ENCODE results near the gene SLC25A17. TPM values are rescaled to one million over a fixed set of nuclear protein-coding genes. Genes with fewer than 3 reads are reported as not detected.

The SLC25A17 gene
- total and polyA plus RNA-seq, 5 donors from 2014 or later: 12.0 to 32.9 (median 23.3) TPM

DNA sequence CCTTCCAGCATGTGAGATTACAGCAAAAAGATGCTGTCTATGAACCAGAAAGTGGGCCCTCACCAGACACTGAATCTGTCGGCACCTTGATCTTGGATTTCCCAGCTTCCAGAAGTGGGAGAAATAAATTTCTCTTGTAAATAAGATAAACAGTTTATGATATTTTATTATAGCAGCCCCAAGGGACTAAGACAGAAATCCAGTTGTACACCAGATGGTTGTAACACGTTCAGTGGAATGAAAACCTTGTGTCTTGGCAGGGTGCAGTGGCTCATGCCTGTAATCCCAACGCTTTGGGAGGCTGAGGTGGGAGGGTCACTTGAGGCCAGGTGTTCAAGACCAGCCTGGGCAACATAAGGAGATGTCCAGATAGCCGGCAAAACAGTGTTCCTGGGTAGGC, 78.0 kb downstream of the SLC25A17 start:
- no peaks in the 10 kb centered on the region for H3K9me3 ChIP-seq (ENCODE audit: control insufficient read depth in 2 of 2, low read length in 2 of 2)
- no peak overlapping the region for H3K27ac Mint-ChIP-seq

DNA sequence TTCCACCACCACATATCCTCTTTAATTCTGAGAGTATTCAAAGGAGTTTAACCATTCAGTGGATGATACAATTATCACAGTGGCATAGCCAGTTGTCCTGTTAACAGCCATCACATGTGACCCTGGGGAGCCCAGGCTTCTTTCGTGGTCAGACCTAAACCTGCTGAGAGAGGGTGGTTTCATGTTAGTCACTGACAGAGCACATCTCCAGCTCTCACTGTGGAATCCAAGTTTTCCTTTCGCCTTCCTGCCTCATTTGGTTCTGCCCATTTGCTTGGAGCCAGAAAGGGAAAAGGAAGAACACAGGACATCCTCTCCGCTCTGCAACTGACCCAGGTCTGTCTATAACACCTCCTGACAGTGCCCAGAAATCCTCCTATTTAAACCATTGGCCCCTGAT, 79.4 kb downstream of the SLC25A17 start:
- H3K27ac ChIP-seq (ENCODE audit: insufficient read depth, low read length, poor library complexity, severe bottlenecking): no peak overlapping the region
- DNase-seq (no peak), ATAC-seq (ENCODE audit: low read depth in 2 of 2) (no peak)
- H3K4me1 ChIP-seq (ENCODE audit: control insufficient read depth, insufficient read depth, low read length, poor library complexity, severe bottlenecking): no peaks in the 10 kb centered on the region
- peaks cover 0 to 6% (median 1%) of the 10 kb centered on the region in 4 donors for H3K4me1 Mint-ChIP-seq
- H3K4me3 ChIP-seq (ENCODE audit: low read depth, low read length): no peak overlapping the region
- no peaks in the 10 kb centered on the region for H3K36me3 Mint-ChIP-seq
- no peaks in the 10 kb centered on the region for H3K27me3 ChIP-seq (ENCODE audit: control insufficient read depth, insufficient read depth, low read length)
- H3K9me3 Mint-ChIP-seq: no peaks in the 10 kb centered on the region
- H3K36me3 ChIP-seq (ENCODE audit: control insufficient read depth, insufficient read depth, low read length): no peaks in the 10 kb centered on the region
- no peak overlapping the region for H3K27ac Mint-ChIP-seq
- no peaks in the 10 kb centered on the region for H3K9me3 ChIP-seq (ENCODE audit: control insufficient read depth in 2 of 2, low read length in 2 of 2)
- H3K27me3 Mint-ChIP-seq: peaks cover 4% of the 10 kb centered on the region
- H3K4me3 Mint-ChIP-seq: no peak overlapping the region

More for the DNA sequence above, 78.0 kb downstream of the SLC25A17 start:
- no peaks in the 10 kb centered on the region for H3K27me3 Mint-ChIP-seq
- ATAC-seq (ENCODE audit: low read depth in 2 of 2) (no peak), DNase-seq (no peak)
- Histone ChIP-seq H3K4me1 (ENCODE audit: control insufficient read depth, insufficient read depth, low read length, poor library complexity, severe bottlenecking) (no peaks in the 10 kb centered on the region), H3K27ac (ENCODE audit: insufficient read depth, low read length, poor library complexity, severe bottlenecking) (no peak overlapping the region), H3K27me3 (ENCODE audit: control insufficient read depth, insufficient read depth, low read length) (no peaks in the 10 kb centered on the region), H3K36me3 (ENCODE audit: control insufficient read depth, insufficient read depth, low read length) (no peaks in the 10 kb centered on the region), H3K4me3 (ENCODE audit: low read depth, low read length) (no peak overlapping the region)
- no peak overlapping the region for H3K4me3 Mint-ChIP-seq
- H3K4me1 Mint-ChIP-seq: peaks cover 0 to 6% (median 1%) of the 10 kb centered on the region in 4 donors
- no peaks in the 10 kb centered on the region for H3K36me3 Mint-ChIP-seq
- no peaks in the 10 kb centered on the region for H3K9me3 Mint-ChIP-seq

DNA sequence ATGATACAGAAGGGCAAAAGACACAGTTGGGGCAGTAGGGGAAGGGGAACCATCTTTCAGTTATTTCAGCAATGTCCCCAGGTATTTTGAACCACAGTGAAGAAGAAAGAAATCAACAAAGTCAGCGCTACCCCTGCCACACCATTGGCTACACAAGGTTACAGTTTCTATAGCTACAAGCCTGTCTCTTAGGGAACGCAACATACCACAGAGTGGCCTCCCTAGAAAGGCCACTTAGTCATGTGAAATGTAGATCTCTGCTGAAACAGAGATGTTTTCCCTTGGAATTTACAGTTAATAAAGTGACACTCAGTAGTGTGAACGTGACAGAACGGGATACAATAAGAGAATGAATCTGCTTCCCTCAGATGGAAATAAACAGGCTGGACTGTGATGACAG, 85.2 kb downstream of the SLC25A17 start:
- Histone ChIP-seq H3K4me1 (ENCODE audit: control insufficient read depth, insufficient read depth, low read length, poor library complexity, severe bottlenecking) (peaks cover 40% of the 10 kb centered on the region), H3K36me3 (ENCODE audit: control insufficient read depth, insufficient read depth, low read length) (no peaks in the 10 kb centered on the region), H3K27ac (ENCODE audit: insufficient read depth, low read length, poor library complexity, severe bottlenecking) (no peak overlapping the region), H3K9me3 (ENCODE audit: control insufficient read depth in 2 of 2, low read length in 2 of 2) (no peaks in the 10 kb centered on the region), H3K27me3 (ENCODE audit: control insufficient read depth, insufficient read depth, low read length) (no peaks in the 10 kb centered on the region), H3K4me3 (ENCODE audit: low read depth, low read length) (no peak overlapping the region)
- Mint-ChIP-seq H3K36me3 (no peaks in the 10 kb centered on the region), H3K4me1 (peaks cover 5 to 41% (median 14%) of the 10 kb centered on the region in 4 donors), H3K9me3 (peaks cover 0 to 3% (median 0%) of the 10 kb centered on the region in 7 donors), H3K27me3 (peaks cover 4% of the 10 kb centered on the region), H3K4me3 (no peak overlapping the region), H3K27ac (peak overlapping the region in 2 of 3 donors; percentile 29 to 43)
- no peak for DNase-seq
- no peak for ATAC-seq (ENCODE audit: low read depth in 2 of 2)

- Histone ChIP-seq H3K27ac (ENCODE audit: insufficient read depth, low read length, poor library complexity, severe bottlenecking) (peak overlapping the region; percentile 62), H3K4me3 (ENCODE audit: low read depth, low read length) (no peak overlapping the region), H3K36me3 (ENCODE audit: control insufficient read depth, insufficient read depth, low read length) (no peaks in the 10 kb centered on the region), H3K9me3 (ENCODE audit: control insufficient read depth in 2 of 2, low read length in 2 of 2) (no peaks in the 10 kb centered on the region), H3K4me1 (ENCODE audit: control insufficient read depth, insufficient read depth, low read length, poor library complexity, severe bottlenecking) (peaks cover 49% of the 10 kb centered on the region), H3K27me3 (ENCODE audit: control insufficient read depth, insufficient read depth, low read length) (no peaks in the 10 kb centered on the region)
- H3K4me1 Mint-ChIP-seq: peaks cover 10 to 50% (median 21%) of the 10 kb centered on the region in 4 donors
- peak overlapping the region; percentile 32 to 84 (median 60) for H3K4me3 Mint-ChIP-seq
- H3K9me3 Mint-ChIP-seq: peaks cover 0 to 3% (median 0%) of the 10 kb centered on the region in 7 donors
- DNase-seq (no peak), ATAC-seq (ENCODE audit: low read depth in 2 of 2) (no peak)
- peak overlapping the region; percentile 80 to 95 (median 93) for H3K27ac Mint-ChIP-seq
- peaks cover 4% of the 10 kb centered on the region for H3K27me3 Mint-ChIP-seq
- no peaks in the 10 kb centered on the region for H3K36me3 Mint-ChIP-seq
Measured at GRCh38 chr22:40732999-40733292, 86.2 kb downstream of the SLC25A17 start.

- Histone ChIP-seq H3K36me3 (ENCODE audit: control insufficient read depth, insufficient read depth, low read length) (no peaks in the 10 kb centered on the region), H3K4me1 (ENCODE audit: control insufficient read depth, insufficient read depth, low read length, poor library complexity, severe bottlenecking) (peaks cover 63% of the 10 kb centered on the region), H3K27me3 (ENCODE audit: control insufficient read depth, insufficient read depth, low read length) (no peaks in the 10 kb centered on the region), H3K27ac (ENCODE audit: insufficient read depth, low read length, poor library complexity, severe bottlenecking) (peak overlapping the region; percentile 72), H3K9me3 (ENCODE audit: control insufficient read depth in 2 of 2, low read length in 2 of 2) (no peaks in the 10 kb centered on the region), H3K4me3 (ENCODE audit: low read depth, low read length) (no peak overlapping the region)
- Mint-ChIP-seq H3K4me3 (peak overlapping the region in 3 of 4 donors; percentile 33 to 79 (median 79)), H3K27ac (peak overlapping the region; percentile 93 to 94 (median 94)), H3K36me3 (no peaks in the 10 kb centered on the region), H3K27me3 (no peaks in the 10 kb centered on the region), H3K4me1 (peaks cover 21 to 67% (median 34%) of the 10 kb centered on the region in 4 donors), H3K9me3 (peaks cover 0 to 3% (median 0%) of the 10 kb centered on the region in 7 donors)
- DNase-seq: no peak
- ATAC-seq (ENCODE audit: low read depth in 2 of 2): no peak
Measured at GRCh38 chr22:40729284-40729683, 89.9 kb downstream of the SLC25A17 start.

GRCh38 chr22:40728731-40729189, 90.4 kb downstream of the SLC25A17 start:
- Histone ChIP-seq H3K27me3 (ENCODE audit: control insufficient read depth, insufficient read depth, low read length) (no peaks in the 10 kb centered on the region), H3K27ac (ENCODE audit: insufficient read depth, low read length, poor library complexity, severe bottlenecking) (peak overlapping the region; percentile 72), H3K4me1 (ENCODE audit: control insufficient read depth, insufficient read depth, low read length, poor library complexity, severe bottlenecking) (peaks cover 63% of the 10 kb centered on the region), H3K4me3 (ENCODE audit: low read depth, low read length) (peak overlapping the region; percentile 19), H3K36me3 (ENCODE audit: control insufficient read depth, insufficient read depth, low read length) (no peaks in the 10 kb centered on the region), H3K9me3 (ENCODE audit: control insufficient read depth in 2 of 2, low read length in 2 of 2) (no peaks in the 10 kb centered on the region)
- ATAC-seq (ENCODE audit: low read depth in 2 of 2): peak; percentile 62 to 69
- Mint-ChIP-seq H3K27ac (peak overlapping the region; percentile 93 to 94 (median 94)), H3K36me3 (no peaks in the 10 kb centered on the region), H3K9me3 (peaks cover 0 to 3% (median 0%) of the 10 kb centered on the region in 7 donors), H3K4me1 (peaks cover 21 to 66% (median 34%) of the 10 kb centered on the region in 4 donors), H3K4me3 (peak overlapping the region; percentile 0 to 83 (median 79)), H3K27me3 (no peaks in the 10 kb centered on the region)
- DNase-seq: peak; percentile 36 to 88 (median 77)

GRCh38 chr22:40727964-40728615, 91.1 kb downstream of the SLC25A17 start:
- peak overlapping the region; percentile 72 for H3K27ac ChIP-seq (ENCODE audit: insufficient read depth, low read length, poor library complexity, severe bottlenecking)
- H3K4me3 Mint-ChIP-seq: peak overlapping the region in 3 of 4 donors; percentile 79 to 83 (median 79)
- peak in 1 of 3 donors; percentile 9 for DNase-seq
- ATAC-seq (ENCODE audit: low read depth in 2 of 2): no peak
- H3K9me3 Mint-ChIP-seq: peaks cover 0 to 3% (median 0%) of the 10 kb centered on the region in 7 donors
- H3K36me3 ChIP-seq (ENCODE audit: control insufficient read depth, insufficient read depth, low read length): no peaks in the 10 kb centered on the region
- H3K9me3 ChIP-seq (ENCODE audit: control insufficient read depth in 2 of 2, low read length in 2 of 2): no peaks in the 10 kb centered on the region
- H3K36me3 Mint-ChIP-seq: no peaks in the 10 kb centered on the region
- H3K27me3 ChIP-seq (ENCODE audit: control insufficient read depth, insufficient read depth, low read length): no peaks in the 10 kb centered on the region
- peak overlapping the region; percentile 93 to 94 (median 94) for H3K27ac Mint-ChIP-seq
- peaks cover 21 to 62% (median 34%) of the 10 kb centered on the region in 4 donors for H3K4me1 Mint-ChIP-seq
- no peak overlapping the region for H3K4me3 ChIP-seq (ENCODE audit: low read depth, low read length)
- H3K27me3 Mint-ChIP-seq: no peaks in the 10 kb centered on the region
- H3K4me1 ChIP-seq (ENCODE audit: control insufficient read depth, insufficient read depth, low read length, poor library complexity, severe bottlenecking): peaks cover 63% of the 10 kb centered on the region

All from CD4-positive, CD25-positive, alpha-beta regulatory T cell (primary cell).